WI38 (cell line): ENCODE results near the gene CELF1.

ENCODE experiments used
- H3K4me3 ChIP-seq: 2 replicates; pipeline ENCODE4 v1.5.1; 2011; ENCODE audit warnings: low read depth, mild to moderate bottlenecking, control low read depth, low read length
- TF ChIP-seq, protein P1 (sequence below): IDR thresholded peaks from 2 replicates; pipeline ENCODE4 v1.5.1; 2012; ENCODE audit warnings: low read depth, mild to moderate bottlenecking, control low read depth, low read length

CELF1 gene

DNA sequence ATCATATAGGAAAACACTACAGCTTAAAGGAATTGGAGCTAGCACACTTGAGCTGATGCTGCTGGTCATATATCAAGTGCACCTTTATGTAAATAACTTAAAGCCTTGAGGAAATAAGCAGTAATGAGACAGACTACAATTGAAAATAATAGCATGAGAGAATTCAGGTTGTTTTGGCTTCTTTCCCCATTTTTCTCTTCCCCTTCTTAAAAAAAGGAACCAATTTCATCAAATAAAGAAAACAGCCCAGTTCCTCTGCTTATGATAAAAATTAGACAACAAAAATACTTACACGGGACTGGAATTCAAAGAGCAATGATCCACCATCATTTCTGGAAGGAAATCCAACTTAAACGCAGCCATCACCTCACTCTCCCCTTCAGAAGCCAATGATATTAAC is 53.8 kb downstream of the CELF1 start:
- H3K4me3 ChIP-seq: no peak overlapping the region
- TF ChIP-seq, protein P1, sequence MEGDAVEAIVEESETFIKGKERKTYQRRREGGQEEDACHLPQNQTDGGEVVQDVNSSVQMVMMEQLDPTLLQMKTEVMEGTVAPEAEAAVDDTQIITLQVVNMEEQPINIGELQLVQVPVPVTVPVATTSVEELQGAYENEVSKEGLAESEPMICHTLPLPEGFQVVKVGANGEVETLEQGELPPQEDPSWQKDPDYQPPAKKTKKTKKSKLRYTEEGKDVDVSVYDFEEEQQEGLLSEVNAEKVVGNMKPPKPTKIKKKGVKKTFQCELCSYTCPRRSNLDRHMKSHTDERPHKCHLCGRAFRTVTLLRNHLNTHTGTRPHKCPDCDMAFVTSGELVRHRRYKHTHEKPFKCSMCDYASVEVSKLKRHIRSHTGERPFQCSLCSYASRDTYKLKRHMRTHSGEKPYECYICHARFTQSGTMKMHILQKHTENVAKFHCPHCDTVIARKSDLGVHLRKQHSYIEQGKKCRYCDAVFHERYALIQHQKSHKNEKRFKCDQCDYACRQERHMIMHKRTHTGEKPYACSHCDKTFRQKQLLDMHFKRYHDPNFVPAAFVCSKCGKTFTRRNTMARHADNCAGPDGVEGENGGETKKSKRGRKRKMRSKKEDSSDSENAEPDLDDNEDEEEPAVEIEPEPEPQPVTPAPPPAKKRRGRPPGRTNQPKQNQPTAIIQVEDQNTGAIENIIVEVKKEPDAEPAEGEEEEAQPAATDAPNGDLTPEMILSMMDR: no peak

GRCh38 chr11:47498584-47499152 is 54.3 kb downstream of the CELF1 start:
- TF ChIP-seq, protein P1: no peak

GRCh38 chr11:47498149-47498548 is 54.8 kb downstream of the CELF1 start:
- H3K4me3 ChIP-seq: no peak overlapping the region
- TF ChIP-seq, protein P1: no peak

More at GRCh38 chr11:47498584-47499152, 54.3 kb downstream of the CELF1 start:
- H3K4me3 ChIP-seq: no peak overlapping the region

DNA sequence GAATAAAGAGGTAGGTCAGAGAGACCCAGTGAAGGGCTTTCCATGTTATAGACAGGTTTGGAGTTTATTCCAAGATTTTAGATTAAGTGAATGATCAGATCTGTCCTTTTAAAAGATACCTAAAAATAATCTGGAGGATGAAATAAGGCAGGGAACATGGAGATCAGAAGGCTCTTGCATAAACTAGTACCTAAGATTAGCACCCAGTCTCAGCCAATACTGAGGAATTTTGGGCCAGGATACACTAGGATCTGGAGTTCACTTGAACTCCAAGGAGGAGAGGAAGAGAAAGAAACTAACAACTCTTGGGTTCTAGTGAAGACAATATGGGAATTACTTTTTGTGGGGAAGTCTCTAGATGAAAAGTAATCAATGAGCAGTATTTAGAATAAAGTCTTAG is 56.1 kb downstream of the CELF1 start:
- H3K4me3 ChIP-seq: no peak overlapping the region
- TF ChIP-seq, protein P1: no peak

DNA sequence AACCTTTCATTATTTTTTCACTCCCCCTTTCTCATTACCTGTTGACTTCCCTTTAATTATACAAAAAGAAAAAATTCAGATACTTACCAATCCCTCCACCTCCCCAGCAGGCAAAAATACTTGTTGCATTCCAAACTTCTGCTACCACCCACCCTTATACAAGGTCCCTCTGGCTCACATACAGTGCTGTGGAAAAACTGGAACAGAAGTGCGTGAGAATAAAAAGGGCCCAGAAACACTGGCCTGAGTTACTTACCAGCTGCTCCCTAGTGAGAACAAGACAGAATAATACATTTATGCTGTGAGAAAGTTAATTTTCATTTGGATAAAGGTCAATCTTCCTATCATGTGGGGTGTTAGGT is 57.1 kb downstream of the CELF1 start:
- TF ChIP-seq, protein P1: no peak
- no peak overlapping the region for H3K4me3 ChIP-seq

DNA sequence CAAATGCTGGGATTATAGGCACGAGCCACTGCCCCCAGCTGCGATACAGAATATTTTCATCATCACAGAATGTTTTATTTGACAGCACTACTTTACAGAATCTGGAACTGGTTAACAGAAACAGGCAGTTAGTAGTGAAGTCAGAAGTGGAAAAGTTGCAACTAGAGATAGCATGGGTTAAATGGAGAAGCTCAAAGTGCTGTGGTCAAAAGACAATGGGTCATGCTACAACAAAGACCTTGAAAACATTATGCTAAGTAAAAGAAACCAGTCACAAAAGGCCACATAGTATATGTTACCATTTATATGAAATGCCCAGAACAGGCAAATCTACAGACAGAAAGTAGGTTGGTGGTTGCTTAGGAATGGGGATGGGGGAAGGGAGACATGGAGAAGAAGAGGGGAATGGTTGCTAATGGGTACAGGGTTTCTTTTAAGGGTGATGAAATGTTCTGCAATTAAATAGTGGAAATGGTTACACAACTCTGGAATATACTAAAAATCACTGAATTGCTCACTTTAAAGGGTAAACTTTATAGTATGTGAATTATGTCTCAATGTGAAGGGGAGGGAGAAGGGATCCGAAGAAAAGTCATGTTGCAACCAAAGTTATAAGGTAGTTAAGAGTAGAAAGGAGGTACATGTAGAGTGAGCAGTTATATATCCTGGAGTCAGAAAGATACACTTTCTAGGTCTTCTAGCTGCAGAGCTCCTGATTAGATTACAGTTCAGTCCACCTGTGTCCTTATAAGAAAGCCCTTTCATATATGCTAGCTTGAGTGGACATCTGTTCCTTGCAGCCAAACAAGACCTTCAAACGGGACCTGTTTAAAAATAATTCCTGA is 57.7 kb downstream of the CELF1 start:
- H3K4me3 ChIP-seq: no peak overlapping the region

GRCh38 chr11:47489395-47489755 is 63.6 kb downstream of the CELF1 start:
- no peak overlapping the region for H3K4me3 ChIP-seq
- TF ChIP-seq, protein P1: no peak

More for the DNA sequence above, 57.7 kb downstream of the CELF1 start:
- TF ChIP-seq, protein P1: no peak
